HG02885 (cell line): ENCODE measurements around the gene TAC3.
"Not testable (repeated sequence)": the region's sequence is repeated elsewhere in the genome, so short reads cannot be mapped to it uniquely, and the experiment has no call there.

Experiments used
- ATAC-seq: cut with Tn5 transposase; IDR thresholded peaks from one replicate; pipeline ENCODE4 v1.9.1; 2021; ENCODE audit warnings: mild to moderate bottlenecking; ENCODE audit not compliant: unreplicated experiment, poor library complexity

The TAC3 gene

DNA sequence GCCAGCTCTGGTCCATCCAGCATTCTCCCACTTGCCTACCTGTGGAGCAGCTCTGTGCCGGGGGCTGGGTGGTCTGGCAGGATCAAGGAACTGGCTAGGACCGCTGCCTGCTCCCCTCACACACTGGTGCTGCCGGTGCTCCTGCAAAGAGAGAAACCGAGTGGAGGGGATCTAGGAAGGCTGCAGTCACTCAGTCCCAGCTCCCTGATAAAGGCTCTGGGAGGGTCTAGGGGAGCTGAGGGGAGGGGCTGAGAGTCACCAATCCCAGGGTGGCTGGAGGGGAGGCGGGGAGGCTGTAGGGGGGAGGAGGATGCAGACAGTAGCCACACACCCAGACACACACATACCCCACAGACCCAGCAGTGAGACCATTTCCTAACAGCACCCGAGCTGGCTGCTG lies at the start of gene TAC3:
Gene TAC3, minus strand, starts transcription at position 182 of the 400 bp plus-strand sequence. CDS start 732 bp downstream, outside the sequence.
- no peak for ATAC-seq

DNA sequence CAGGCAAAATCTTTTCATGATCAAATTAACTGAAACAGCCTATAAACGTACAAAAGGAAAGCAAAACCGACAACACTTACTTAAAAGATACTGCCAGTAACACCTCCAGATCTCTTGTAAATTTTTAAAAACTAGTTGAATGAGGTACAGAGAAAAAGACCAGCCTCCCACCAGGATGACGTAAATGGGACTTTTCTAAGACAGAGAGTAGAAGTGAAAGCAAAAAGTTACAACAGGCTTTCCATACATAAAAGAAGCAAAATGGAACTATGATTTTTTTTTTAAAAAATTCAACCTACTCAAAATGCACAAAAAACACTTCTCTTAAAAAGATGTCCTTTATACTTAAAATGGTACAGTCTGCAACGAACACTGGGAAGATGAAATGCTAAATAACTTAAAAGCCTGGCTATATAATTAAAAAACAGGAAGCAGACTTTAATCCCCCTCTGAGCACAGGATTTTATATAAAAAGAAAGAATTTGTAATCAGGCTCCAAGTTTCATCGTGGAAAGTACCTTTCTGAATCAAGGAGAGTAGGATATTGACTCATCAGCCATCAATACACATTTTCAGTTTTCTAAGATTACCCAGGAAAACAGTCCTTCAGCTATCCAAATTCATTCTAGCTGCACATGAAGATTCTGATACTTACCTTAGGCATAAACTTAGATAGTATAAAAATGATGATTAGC lies 47.8 kb upstream of the TAC3 start:
- peak; percentile 82 for ATAC-seq

DNA sequence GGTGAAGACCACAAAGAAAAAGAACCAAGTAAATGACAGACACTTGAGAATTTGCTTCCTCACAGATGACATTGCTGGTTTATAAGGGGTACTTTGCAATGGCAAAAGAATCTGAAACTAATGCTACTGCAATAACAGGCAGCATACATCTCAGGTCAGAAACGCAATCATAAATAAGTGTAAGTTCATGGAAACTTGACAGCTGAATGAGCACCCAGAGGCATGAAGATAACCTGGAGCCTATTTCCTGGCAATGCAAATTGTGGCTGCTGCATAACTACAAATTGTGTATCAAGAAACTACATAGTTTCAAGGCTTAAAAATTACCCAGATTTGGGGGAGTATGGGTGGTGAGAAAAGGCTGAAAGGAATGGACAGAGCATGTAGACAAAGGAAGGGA lies 42.1 kb upstream of the TAC3 start:
- ATAC-seq, result peak; percentile 59

DNA sequence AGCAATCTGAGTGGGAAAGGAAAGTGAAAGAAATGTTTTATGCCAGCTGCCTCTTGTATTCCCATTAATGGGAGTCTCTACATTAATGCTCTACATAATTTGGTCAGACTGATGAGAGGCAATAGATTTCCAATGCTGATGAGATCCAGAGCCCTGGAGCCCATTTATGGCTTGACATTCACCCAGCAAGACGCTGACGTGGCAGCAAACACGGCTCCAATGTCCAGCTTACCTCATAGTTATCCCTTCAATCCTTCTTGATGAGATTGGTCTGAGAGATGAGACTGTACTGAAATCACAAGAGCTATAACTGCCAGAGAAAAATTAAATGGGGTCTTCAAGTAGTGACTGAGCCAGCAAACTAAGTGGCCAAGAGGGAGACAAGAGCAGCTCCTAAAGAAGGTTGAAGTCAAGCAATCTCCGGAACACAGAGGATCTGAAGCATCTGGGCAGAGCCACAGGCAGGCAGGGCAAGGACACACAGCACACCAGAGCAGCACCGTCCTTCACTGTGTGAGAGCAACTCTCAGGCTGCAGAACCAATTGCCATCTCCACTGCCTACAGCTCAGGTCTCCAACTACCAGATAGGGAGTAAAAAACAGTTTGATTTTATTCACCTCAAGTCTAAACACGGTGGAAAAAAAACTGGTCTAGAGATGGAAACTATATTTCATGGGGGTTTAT lies 40.9 kb upstream of the TAC3 start:
- ATAC-seq, result no peak

DNA sequence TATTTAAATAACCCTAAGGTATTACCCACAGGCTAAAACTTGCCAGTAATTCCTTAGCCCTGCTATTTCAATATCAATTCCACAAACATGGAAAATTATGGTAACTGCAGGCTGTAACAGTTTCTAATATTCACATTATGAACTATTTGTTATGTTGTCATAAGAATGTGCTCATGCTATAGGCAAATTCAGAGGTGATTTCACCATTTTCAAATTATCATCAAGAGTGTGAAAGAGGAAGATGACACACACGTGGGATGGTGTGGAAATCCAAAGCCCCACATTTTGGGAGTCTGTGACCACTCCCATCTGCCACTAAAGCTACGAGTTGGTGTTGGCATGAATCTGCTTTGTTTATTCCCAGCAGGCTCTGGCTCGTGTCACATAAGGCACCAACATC lies 39.5 kb upstream of the TAC3 start:
- no peak for ATAC-seq

DNA sequence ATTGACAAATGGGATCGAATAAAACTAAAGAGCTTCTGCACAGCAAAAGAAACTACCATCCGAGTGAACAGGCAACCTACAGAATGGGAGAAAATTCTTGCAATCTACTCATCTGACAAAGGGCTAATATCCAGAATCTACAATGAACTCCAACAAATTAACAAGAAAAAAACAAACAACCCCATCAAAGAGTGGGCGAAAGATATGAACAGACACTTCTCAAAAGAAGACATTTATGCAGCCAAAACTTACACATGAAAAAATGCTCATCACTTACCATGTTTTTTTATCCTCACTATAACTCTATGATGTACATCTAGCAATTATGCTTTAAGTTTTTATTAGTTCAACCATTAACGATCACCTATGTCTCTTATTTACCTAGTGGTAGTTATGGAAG lies 37.6 kb upstream of the TAC3 start:
- ATAC-seq, result not testable (repeated sequence)

DNA sequence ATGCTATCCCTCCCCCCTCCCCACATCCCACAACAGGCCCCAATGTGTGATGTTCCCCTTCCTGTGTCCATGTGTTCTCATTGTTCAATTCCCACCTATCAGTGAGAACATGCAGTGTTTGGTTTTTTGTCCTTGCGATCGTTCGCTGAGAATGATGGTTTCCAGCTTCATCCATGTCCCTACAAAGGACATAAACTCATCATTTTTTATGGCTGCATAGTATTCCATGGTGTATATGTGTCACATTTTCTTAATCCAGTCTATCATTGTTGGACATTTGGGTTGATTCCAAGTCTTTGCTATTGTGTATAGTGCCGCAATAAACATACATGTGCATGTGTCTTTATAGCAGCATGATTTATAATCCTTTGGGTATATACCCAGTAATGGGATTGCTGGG lies 36.8 kb upstream of the TAC3 start:
- ATAC-seq, result not testable (repeated sequence)

DNA sequence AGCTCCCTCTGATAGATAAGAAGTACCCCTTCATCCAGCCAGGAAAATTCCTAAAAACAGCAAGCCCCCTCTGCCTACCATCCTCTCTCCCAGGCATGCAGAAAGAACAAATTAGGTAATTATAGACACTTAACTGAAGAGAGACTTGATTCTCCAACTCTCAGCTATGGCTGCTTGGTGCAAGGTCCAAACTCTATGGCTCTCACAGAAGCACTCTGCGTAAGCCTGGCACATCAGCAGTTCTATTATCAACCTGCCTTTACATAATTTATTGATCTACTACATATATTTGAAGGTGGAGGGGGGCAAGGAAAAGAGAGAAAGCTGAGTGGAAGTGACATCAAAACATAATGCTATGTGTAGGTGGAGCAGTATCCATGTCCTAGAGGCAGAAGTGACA lies 34.7 kb upstream of the TAC3 start:
- ATAC-seq, result no peak

DNA sequence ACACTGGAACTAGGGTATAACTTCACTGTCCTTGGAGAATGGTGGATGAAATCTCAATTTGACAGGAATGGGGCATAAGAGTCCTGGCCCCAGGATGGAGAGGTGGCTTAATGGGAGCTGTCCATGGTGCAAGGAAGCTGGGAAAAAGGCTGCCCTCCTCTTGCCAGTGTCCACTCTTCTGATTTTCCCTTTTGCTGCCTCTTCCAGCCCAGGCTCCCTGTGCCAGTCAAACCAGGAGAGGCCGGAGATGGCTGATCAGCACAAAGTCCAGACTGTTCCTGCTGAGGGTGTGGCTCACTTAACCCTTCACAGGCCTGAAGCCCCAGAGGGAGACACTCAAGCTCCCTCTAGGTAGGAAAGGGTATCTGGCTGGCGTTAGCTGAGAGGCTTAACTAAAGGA lies 33.6 kb upstream of the TAC3 start, which contains the start of gene MYO1A:
Gene MYO1A, minus strand, starts transcription at position 240 of the 400 bp plus-strand sequence. CDS start 1,806 bp downstream, outside the sequence.
- ATAC-seq, result no peak

DNA sequence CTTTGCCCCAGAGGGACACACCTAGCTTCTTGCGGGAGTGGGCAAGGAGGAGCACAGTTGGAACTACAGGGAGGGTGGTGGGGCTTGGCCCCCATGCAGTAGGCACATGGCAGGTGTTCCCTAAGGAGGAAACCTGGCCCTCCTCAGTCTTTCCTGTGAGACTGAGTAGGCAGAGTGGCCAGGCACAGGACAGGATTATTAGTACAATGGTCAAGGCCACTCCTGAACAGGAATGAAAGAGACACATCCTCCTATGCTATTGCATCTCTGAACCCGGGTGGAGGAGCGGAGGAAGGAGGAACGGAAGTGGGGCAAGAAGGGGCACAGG lies 32.8 kb upstream of the TAC3 start:
- ATAC-seq, result no peak

DNA sequence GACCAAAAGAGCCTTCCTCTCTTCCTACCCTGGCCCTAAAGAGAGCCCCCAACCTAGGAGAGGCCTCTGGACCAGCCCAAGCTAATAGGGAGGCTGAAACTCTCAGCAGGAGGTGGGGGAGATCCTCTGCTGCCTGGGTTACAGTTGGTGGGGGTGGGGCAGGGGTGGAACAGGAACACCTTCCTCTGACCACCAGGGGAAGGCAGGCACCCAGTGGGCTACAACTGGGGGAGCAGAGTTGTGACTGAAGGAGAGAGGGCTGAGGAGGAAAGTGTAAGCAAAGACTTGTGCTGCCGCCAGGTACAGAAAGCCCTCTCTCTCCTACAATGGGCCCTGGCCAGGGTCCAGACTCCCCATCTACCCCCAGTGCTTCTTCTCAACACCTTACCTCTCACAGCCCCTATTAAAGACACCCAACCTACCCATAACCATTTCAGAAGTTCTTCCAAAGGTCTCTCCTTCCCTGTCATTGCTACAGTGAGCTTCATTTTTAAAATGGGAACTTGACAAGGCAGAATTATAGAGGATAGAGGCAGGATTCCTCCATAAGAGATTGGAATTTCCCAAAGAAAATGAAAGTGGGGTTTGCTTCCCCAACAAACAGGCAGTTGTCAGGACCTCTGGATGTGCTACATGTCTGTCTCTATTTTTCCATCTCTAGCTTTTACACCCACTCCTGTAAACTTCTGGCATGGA lies 32.2 kb upstream of the TAC3 start:
- no peak for ATAC-seq

DNA sequence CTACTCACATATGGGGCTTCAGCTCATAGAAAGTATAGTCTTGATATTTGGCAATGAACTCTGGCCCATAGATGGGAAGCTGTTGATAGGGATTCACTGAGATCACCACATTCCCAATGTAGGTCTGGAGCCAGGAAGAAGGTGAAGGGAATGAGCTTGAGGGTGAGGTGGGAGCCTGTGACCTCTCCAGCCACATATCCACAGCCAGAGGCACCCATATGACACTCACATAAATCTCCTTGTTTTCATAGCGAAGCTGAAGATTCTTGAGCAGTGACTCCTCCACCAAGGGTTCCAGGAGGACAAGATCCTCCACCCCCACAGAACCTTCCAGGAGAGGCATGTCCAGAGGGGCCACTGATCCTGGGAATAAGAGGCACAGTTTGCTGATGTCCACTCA lies 31.7 kb upstream of the TAC3 start:
- ATAC-seq, result no peak

DNA sequence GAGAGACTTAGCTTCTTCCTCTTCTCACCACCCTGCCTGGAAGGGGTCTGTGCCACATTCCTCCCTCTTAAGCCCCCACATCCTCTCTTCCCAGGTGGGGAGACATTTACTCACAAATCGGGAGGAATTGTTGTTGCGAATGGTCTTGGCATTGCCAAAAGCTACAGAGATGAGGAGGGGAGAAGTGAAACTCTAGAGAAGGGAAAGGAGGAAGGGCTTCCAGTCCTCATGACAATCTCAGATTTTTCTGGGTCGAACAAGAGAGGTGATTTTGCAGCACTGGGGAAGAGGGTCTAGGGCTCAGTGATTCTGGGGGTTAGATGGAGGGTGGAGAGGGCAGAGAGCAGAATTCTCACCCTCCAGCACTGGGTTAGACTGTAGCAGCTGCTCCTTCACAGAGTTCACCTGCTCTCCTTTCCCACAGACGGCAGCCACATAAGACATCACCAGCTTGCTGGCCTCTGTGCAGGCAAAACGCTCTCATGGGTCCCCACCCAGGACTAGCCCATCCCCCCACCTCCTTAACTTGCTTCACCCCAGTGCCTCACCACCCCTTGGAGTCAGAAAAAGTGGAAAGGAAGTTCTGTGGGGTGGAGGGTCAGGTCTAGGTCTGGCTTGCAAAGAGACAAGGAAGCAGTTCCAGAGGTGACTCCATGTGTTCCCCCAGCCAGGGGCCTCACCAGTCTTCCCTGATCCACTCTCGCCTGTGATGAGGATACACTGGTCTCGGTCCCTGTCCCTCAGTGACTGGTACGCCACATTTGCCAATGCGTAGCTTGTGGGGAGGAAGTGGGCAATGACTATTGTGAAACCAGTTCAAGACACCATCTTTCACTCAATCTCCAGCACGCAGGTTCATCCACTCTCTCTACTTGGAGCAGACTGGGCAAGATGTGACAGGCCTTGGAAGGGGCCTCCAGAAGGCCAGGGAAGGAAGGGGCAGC lies 30.9 kb upstream of the TAC3 start:
- no peak for ATAC-seq

DNA sequence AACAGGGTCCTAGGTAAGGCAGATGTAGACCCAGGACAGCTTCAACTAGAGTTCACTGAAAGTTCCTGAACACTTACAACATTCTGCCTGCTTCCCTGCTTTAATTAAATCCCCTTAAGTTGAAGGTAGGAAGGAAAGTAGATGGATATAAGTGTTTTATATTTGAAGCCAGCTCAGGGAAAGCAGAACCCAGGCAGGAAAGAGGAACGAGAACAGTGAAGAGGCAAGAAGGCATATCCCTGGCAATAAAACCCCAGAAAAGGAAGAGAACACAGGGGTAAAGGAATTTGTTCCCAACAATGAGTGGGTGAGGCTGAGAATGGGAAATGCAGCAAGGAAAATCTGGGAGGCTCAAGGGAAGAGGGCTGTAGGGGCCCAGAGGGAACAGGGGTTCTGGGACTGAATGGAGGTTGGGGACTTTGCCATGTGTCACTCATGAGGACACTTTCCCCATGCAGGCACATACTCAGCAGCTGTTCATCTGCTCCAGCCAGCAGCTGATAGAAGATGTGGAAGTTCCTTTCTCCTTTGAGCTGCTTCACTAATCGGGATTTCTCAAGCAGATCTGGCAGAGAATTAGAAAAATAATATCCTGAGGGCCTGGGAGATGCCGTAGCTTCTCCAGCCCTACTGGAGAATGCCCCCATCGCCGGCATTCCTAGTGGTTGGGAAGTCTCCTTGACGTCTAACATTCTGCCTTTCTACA lies 29.9 kb upstream of the TAC3 start:
- no peak for ATAC-seq

DNA sequence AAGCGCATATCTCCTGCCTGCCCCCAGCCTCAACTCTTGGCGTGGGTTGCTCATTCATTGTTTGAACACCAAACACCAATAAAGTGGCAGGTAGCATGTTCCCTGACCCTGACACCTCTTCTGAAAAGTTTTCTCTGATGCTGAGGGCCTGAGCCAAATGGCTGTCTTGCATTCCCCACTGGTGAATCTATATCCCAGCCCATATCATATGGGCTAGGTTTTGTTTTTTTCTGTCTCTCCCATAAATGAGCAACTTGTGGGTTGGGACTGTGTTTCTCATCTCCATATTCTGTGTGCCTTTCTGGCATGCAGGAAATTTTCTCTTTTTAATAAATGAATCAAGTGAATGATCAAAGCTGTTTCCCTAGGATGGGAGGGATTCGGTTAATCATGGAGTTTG lies 28.6 kb upstream of the TAC3 start:
- ATAC-seq, result no peak

DNA sequence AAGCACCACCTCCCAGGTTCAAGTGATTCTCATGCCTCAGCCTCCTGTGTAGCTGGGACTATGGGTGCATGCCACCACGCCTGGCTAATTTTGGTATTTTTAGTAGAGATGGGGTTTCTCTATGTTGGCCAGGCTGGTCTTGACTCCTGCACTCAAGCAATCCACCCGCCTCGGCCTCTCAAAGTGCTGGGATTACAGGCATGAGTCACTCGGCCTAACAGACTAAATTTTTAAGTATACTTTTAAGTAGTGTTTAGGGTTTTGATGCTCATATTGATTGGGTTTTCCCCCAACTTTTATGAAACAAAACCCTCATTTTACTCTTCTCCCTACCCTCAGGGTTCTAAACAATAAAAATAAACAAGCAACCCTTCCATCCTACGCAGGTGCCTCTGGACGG lies 28.1 kb upstream of the TAC3 start:
- no peak for ATAC-seq

DNA sequence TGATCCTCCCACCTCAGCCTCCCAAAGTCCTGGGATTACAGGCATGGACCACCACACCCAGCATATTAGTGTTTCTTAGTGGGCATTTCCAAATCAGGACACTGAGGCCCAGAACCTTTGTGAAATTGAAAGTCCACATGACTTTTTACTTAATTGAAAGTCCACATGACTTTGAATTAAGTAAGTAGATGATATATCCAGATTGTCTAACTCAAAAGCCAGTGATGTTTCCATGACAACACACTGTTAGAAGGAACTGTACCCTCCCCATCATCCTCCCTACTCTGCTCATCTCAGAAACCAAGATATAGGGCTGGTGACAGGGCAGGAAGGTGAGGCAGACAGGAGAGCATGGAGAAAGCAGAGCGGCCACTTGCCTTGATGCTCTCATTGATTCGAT lies 26.4 kb upstream of the TAC3 start:
- no peak for ATAC-seq

DNA sequence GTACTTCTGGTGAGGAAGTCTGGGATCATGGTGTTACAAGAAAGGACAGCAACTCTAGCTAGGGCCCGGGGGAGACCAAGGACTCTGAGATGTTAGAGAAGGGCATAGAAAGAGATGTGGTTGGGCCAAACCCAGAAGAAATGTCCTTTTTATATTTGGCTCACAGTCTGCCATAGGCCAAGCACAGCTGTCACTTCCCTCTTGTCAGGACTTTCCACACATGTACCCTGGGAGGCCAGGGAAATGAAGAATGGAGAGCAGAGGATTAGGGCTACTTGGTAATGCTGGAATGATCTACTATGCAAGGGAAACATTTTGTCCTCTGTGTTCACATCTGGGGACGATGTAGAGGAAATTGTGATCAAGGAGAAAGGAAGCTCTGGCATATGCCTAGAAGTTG lies 24.4 kb upstream of the TAC3 start:
- ATAC-seq, result no peak

DNA sequence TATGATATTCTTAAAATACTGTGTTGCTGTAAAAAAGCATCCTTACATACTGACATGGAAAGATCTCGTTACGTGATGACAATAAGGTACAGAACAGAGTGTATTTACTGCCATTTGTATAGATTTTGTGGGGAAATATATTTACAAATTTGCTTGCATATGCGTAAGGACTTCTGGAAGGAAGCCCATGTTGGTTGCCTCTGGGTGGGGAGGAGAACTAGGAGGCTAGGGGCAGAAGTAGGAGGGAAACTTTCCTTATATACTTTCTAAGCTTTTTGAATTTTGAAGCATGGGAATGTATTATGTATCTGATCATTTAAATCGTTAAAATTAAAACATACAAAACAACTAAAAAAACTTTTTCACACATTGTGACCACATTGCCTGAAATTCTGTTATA lies 23.9 kb upstream of the TAC3 start:
- ATAC-seq, result no peak
